ENCODE data around the gene GZF1.

GZF1 gene

DNA sequence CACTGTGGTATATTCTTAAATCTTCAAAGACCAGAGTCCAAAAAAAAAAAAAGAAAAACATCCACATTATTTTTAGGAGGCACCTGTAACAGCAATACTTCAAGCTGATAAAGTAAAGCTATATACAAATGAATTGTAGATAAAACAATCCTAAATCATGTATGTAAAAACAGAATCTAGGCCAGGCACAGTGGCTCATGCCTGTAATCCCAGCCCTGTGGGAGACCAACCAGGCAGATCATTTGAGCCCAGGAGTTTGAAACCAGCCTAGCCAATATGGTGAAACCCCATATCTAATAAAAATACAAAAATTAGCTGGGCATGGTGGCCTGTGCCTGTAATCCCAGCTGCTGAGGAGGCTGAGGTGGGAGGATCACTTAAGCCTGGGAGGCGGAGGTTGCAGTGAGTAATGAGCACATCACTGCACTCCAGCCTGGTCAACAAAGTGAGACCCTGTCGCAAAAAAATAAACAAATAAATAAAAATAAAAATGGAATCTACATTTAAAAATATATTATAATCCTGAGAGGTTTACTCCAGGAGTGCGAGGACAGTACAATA, 52.0 kb downstream of the GZF1 start:
- no peak overlapping the region for H3K23ac ChIP-seq (ENCODE audit: low read length)
- H3K4ac ChIP-seq (ENCODE audit: low read depth, low read length), result no peak overlapping the region
- no peak for DNase-seq
- no peak overlapping the region for H4K8ac ChIP-seq (ENCODE audit: low read depth, low read length)
- H2BK15ac ChIP-seq (replicated peaks; ENCODE audit: low read depth), result no peak overlapping the region
- H2AK5ac ChIP-seq (ENCODE audit: low read length), result no peak overlapping the region
- no peak overlapping the region for H3K4me2 ChIP-seq (ENCODE audit: low read length)
- H3K79me2 ChIP-seq (ENCODE audit: control insufficient read depth, insufficient read depth, low read length), result peaks cover 26% of the 10 kb centered on the region
- no peaks in the 10 kb centered on the region for H3K27me3 ChIP-seq (ENCODE audit: insufficient read depth, low read length, poor library complexity)
- H3K4me1 ChIP-seq (ENCODE audit: control insufficient read depth, low read depth, low read length), result no peaks in the 10 kb centered on the region
- peaks cover 15% of the 10 kb centered on the region for H3K79me1 ChIP-seq (ENCODE audit: low read length)
- no peak overlapping the region for H3K9ac ChIP-seq (ENCODE audit: low read length)
- H4K5ac ChIP-seq (ENCODE audit: low read length), result no peak overlapping the region
- no CpG with 5 or more reads among the region's 3 CpGs for WGBS (ENCODE audit: extremely low coverage, insufficient coverage, low lambda C conversion rate)
- H3K27ac ChIP-seq (ENCODE audit: low read depth, low read length), result no peak overlapping the region
- no peak overlapping the region for H2BK5ac ChIP-seq (ENCODE audit: low read length)
- no peak overlapping the region for H3K18ac ChIP-seq (ENCODE audit: low read length)
- H3K36me3 ChIP-seq (ENCODE audit: control insufficient read depth, insufficient read depth, low read length), result no peaks in the 10 kb centered on the region
- no peak overlapping the region for H2BK120ac ChIP-seq (ENCODE audit: low read depth, low read length)
- no peak overlapping the region for H3K4me3 ChIP-seq (ENCODE audit: low read length)
- no peak overlapping the region for H3K56ac ChIP-seq (ENCODE audit: low read length)

DNA sequence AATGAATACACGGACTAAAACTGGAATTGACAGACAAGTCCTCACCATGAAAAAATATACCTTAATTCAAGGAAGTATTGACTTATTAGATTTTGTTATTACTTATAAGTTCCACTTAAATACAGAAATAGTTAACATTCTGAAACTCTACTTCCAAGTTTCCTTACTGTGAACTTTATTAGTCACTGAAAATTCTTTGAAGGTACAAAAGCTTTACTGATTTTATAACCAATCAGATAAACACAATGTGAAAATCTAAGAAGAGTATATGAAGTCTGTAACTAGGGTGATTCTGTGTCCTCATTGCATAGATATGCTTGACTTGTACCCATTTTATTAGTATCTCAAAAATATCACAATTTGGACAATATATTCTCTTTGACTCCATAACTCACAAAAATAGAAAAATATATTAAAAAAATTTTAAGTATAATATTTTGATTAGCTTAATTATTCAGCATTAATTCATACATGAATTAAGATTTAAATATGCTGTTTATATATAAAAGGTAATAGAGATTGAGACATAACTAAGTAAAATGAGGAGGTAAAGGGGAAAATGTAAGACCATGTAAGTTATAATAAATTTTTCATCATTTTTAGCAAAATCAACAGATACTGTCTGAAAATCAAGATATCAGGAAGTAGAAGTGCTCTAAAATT, 52.7 kb downstream of the GZF1 start:
- no peak overlapping the region for H4K8ac ChIP-seq (ENCODE audit: low read depth, low read length)
- no peak overlapping the region for H3K23ac ChIP-seq (ENCODE audit: low read length)
- H3K4me1 ChIP-seq (ENCODE audit: control insufficient read depth, low read depth, low read length), result peaks cover 1% of the 10 kb centered on the region
- no peak overlapping the region for H2BK120ac ChIP-seq (ENCODE audit: low read depth, low read length)
- no CpG with 5 or more reads among the region's 1 CpG for WGBS (ENCODE audit: extremely low coverage, insufficient coverage, low lambda C conversion rate)
- no peak overlapping the region for H3K4me3 ChIP-seq (ENCODE audit: low read length)
- no peaks in the 10 kb centered on the region for H3K27me3 ChIP-seq (ENCODE audit: insufficient read depth, low read length, poor library complexity)
- no peak overlapping the region for H3K4ac ChIP-seq (ENCODE audit: low read depth, low read length)
- no peak overlapping the region for H4K5ac ChIP-seq (ENCODE audit: low read length)
- no peak overlapping the region for H3K18ac ChIP-seq (ENCODE audit: low read length)
- no peak overlapping the region for H2AK5ac ChIP-seq (ENCODE audit: low read length)
- no peak overlapping the region for H3K27ac ChIP-seq (ENCODE audit: low read depth, low read length)
- H3K79me2 ChIP-seq (ENCODE audit: control insufficient read depth, insufficient read depth, low read length), result peaks cover 25% of the 10 kb centered on the region
- no peak overlapping the region for H3K56ac ChIP-seq (ENCODE audit: low read length)
- DNase-seq, result no peak
- H3K79me1 ChIP-seq (ENCODE audit: low read length), result peaks cover 15% of the 10 kb centered on the region
- no peak overlapping the region for H3K4me2 ChIP-seq (ENCODE audit: low read length)
- no peak overlapping the region for H2BK5ac ChIP-seq (ENCODE audit: low read length)
- H3K36me3 ChIP-seq (ENCODE audit: control insufficient read depth, insufficient read depth, low read length), result no peaks in the 10 kb centered on the region
- no peak overlapping the region for H2BK15ac ChIP-seq (replicated peaks; ENCODE audit: low read depth)
- H3K9ac ChIP-seq (ENCODE audit: low read length), result no peak overlapping the region

DNA sequence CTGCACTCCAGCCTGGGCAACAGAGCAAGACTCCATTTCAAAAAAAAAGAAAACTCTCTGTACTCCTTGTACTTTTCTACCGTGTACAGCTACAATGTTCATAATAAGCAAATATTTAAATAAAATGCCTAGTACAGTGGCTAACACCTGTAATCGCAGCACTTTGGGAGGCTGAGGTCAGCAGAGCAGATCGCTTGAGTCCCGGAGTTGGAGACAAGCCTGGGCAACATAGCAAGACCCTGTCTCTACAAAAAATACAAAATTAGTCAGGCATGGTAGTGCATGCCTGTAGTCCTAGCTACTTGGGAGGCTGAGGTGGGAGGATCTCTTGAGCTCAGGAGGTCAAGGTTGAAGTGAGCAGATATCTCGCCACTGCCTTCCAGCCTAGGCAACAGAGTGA, 53.6 kb downstream of the GZF1 start:
- no peak overlapping the region for H3K18ac ChIP-seq (ENCODE audit: low read length)

DNA sequence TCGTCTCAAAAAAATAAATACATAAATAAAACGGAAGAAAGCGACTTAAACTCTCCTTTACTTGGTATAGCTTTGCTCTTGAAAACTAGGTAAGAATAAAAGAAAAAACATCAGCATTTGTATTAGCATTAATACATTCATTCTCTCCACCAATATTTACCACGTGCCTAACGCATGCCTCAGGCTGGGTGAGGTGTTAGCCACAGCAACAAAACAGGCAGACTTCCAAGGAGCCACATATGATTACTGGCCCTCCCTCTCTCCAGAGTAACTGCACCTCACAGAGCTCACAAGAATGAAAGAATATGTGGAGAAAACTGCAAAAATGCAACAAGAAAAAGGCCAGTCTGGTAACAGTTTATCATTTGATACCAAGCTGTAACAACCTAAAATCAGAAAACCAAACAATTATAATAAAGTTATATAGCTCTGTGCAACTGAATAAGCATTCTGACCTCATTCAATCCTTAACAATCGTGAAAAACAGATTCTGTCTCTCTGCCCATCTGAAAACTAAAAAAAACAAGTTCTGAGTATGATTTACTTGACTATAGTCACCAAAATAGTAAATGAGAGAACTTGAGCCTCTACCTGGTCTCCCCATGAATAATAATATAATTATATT, 54.1 kb downstream of the GZF1 start:
- DNase-seq, result peak; percentile 6
- H4K5ac ChIP-seq (ENCODE audit: low read length), result no peak overlapping the region

More for the DNA sequence above, 53.6 kb downstream of the GZF1 start:
- no peaks in the 10 kb centered on the region for H3K27me3 ChIP-seq (ENCODE audit: insufficient read depth, low read length, poor library complexity)
- no peak overlapping the region for H4K5ac ChIP-seq (ENCODE audit: low read length)
- no peak overlapping the region for H3K9ac ChIP-seq (ENCODE audit: low read length)
- H3K4me1 ChIP-seq (ENCODE audit: control insufficient read depth, low read depth, low read length), result peaks cover 4% of the 10 kb centered on the region
- WGBS (ENCODE audit: extremely low coverage, insufficient coverage, low lambda C conversion rate), result no CpG with 5 or more reads among the region's 5 CpGs
- H3K4ac ChIP-seq (ENCODE audit: low read depth, low read length), result no peak overlapping the region
- H2BK5ac ChIP-seq (ENCODE audit: low read length), result no peak overlapping the region
- H2BK120ac ChIP-seq (ENCODE audit: low read depth, low read length), result no peak overlapping the region
- H3K4me3 ChIP-seq (ENCODE audit: low read length), result no peak overlapping the region
- no peak overlapping the region for H3K56ac ChIP-seq (ENCODE audit: low read length)
- no peak overlapping the region for H3K27ac ChIP-seq (ENCODE audit: low read depth, low read length)
- DNase-seq, result no peak
- no peak overlapping the region for H3K4me2 ChIP-seq (ENCODE audit: low read length)
- peaks cover 18% of the 10 kb centered on the region for H3K79me2 ChIP-seq (ENCODE audit: control insufficient read depth, insufficient read depth, low read length)
- H3K23ac ChIP-seq (ENCODE audit: low read length), result no peak overlapping the region
- H2AK5ac ChIP-seq (ENCODE audit: low read length), result no peak overlapping the region
- no peak overlapping the region for H4K8ac ChIP-seq (ENCODE audit: low read depth, low read length)
- peaks cover 9% of the 10 kb centered on the region for H3K79me1 ChIP-seq (ENCODE audit: low read length)
- no peak overlapping the region for H2BK15ac ChIP-seq (replicated peaks; ENCODE audit: low read depth)
- H3K36me3 ChIP-seq (ENCODE audit: control insufficient read depth, insufficient read depth, low read length), result no peaks in the 10 kb centered on the region

DNA sequence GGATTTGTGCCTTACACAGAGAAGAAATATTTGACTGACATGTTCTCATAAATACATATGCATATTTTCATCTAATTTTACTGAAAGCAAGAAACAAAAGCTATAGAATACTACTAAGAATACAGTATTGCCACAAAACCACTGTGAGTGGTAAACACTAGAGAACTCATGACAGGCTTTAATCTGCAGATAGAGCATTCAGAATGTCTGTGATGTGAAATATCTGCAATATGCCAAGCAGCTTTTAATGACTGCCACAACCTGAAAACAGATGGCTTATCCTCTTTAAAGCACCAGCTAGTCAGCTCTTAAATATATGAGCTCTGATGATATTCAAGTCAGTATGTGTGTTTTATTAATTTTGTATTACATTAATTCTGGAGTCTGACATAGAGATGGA, 55.9 kb downstream of the GZF1 start:
- Histone ChIP-seq H3K4ac (ENCODE audit: low read depth, low read length) (no peak overlapping the region), H3K4me3 (ENCODE audit: low read length) (no peak overlapping the region), H2BK120ac (ENCODE audit: low read depth, low read length) (no peak overlapping the region), H3K79me1 (ENCODE audit: low read length) (peaks cover 4% of the 10 kb centered on the region), H3K18ac (ENCODE audit: low read length) (no peak overlapping the region), H3K27me3 (ENCODE audit: insufficient read depth, low read length, poor library complexity) (no peaks in the 10 kb centered on the region), H4K8ac (ENCODE audit: low read depth, low read length) (no peak overlapping the region), H3K27ac (ENCODE audit: low read depth, low read length) (no peak overlapping the region), H3K79me2 (ENCODE audit: control insufficient read depth, insufficient read depth, low read length) (peaks cover 10% of the 10 kb centered on the region), H3K4me2 (ENCODE audit: low read length) (no peak overlapping the region), H3K56ac (ENCODE audit: low read length) (no peak overlapping the region), H4K5ac (ENCODE audit: low read length) (no peak overlapping the region), H2BK5ac (ENCODE audit: low read length) (no peak overlapping the region), H3K36me3 (ENCODE audit: control insufficient read depth, insufficient read depth, low read length) (no peaks in the 10 kb centered on the region), H3K4me1 (ENCODE audit: control insufficient read depth, low read depth, low read length) (peaks cover 4% of the 10 kb centered on the region), H3K23ac (ENCODE audit: low read length) (no peak overlapping the region), H3K9ac (ENCODE audit: low read length) (no peak overlapping the region), H2AK5ac (ENCODE audit: low read length) (no peak overlapping the region), H2BK15ac (replicated peaks; ENCODE audit: low read depth) (no peak overlapping the region)
- DNase-seq, result no peak

More for the DNA sequence above, 54.1 kb downstream of the GZF1 start:
- Histone ChIP-seq H3K4me2 (ENCODE audit: low read length) (no peak overlapping the region), H2BK15ac (replicated peaks; ENCODE audit: low read depth) (no peak overlapping the region), H4K8ac (ENCODE audit: low read depth, low read length) (no peak overlapping the region), H3K36me3 (ENCODE audit: control insufficient read depth, insufficient read depth, low read length) (no peaks in the 10 kb centered on the region), H3K9ac (ENCODE audit: low read length) (no peak overlapping the region), H3K23ac (ENCODE audit: low read length) (no peak overlapping the region), H3K79me2 (ENCODE audit: control insufficient read depth, insufficient read depth, low read length) (peaks cover 18% of the 10 kb centered on the region), H3K79me1 (ENCODE audit: low read length) (peaks cover 9% of the 10 kb centered on the region), H3K27ac (ENCODE audit: low read depth, low read length) (no peak overlapping the region), H3K4me3 (ENCODE audit: low read length) (no peak overlapping the region), H3K4me1 (ENCODE audit: control insufficient read depth, low read depth, low read length) (peaks cover 4% of the 10 kb centered on the region), H2BK120ac (ENCODE audit: low read depth, low read length) (no peak overlapping the region), H3K18ac (ENCODE audit: low read length) (no peak overlapping the region), H2AK5ac (ENCODE audit: low read length) (no peak overlapping the region), H2BK5ac (ENCODE audit: low read length) (no peak overlapping the region), H3K4ac (ENCODE audit: low read depth, low read length) (no peak overlapping the region), H3K56ac (ENCODE audit: low read length) (no peak overlapping the region), H3K27me3 (ENCODE audit: insufficient read depth, low read length, poor library complexity) (no peaks in the 10 kb centered on the region)
- WGBS (ENCODE audit: extremely low coverage, insufficient coverage, low lambda C conversion rate), result no CpG with 5 or more reads among the region's 6 CpGs

Measured in mesendoderm (in vitro differentiated cells).